WERI-Rb-1 (cell line): ENCODE results near the gene TRPM6.
"Not testable (repeated sequence)": the region's sequence is repeated elsewhere in the genome, so short reads cannot be mapped to it uniquely, and the experiment has no call there.

ENCODE experiments used
- DNase-seq: peaks from one replicate; pipeline ENCODE4 v3.0.0-alpha.2; 2020
- H3K27ac ChIP-seq: fragments of 250-450 bp; sonication (Bioruptor Pico); 2 replicates; pipeline ENCODE4 v1.5.1; 2020; ENCODE audit warnings: mild to moderate bottlenecking, moderate library complexity
- H3K27me3 ChIP-seq: fragments of 250-450 bp; sonication (Bioruptor Pico); 2 replicates; pipeline ENCODE4 v1.5.1; 2021; ENCODE audit warnings: mild to moderate bottlenecking, low read depth, moderate library complexity; ENCODE audit not compliant: insufficient read depth, severe bottlenecking
- H3K36me3 ChIP-seq: fragments of 250-450 bp; sonication (Bioruptor Pico); 2 replicates; pipeline ENCODE4 v1.5.1; 2020; ENCODE audit warnings: mild to moderate bottlenecking, moderate library complexity
- H3K4me3 ChIP-seq: 2 replicates; pipeline ENCODE4 v1.5.1; 2011; ENCODE audit warnings: low read depth, mild to moderate bottlenecking, control low read depth, low read length
- H3K9me3 ChIP-seq: fragments of 250-450 bp; sonication (Bioruptor Pico); 2 replicates; pipeline ENCODE4 v1.5.1; 2021; ENCODE audit warnings: mild to moderate bottlenecking, moderate library complexity; ENCODE audit not compliant: severe bottlenecking
- TF ChIP-seq, protein P1 (sequence below): IDR thresholded peaks from 2 replicates; pipeline ENCODE4 v1.5.1; 2011; ENCODE audit warnings: low read depth, mild to moderate bottlenecking, control low read depth, inconsistent platforms, low read length

Gene TRPM6

GRCh38 chr9:74855072-74855471 is 32.6 kb downstream of the TRPM6 start:
- TF ChIP-seq, protein P1, sequence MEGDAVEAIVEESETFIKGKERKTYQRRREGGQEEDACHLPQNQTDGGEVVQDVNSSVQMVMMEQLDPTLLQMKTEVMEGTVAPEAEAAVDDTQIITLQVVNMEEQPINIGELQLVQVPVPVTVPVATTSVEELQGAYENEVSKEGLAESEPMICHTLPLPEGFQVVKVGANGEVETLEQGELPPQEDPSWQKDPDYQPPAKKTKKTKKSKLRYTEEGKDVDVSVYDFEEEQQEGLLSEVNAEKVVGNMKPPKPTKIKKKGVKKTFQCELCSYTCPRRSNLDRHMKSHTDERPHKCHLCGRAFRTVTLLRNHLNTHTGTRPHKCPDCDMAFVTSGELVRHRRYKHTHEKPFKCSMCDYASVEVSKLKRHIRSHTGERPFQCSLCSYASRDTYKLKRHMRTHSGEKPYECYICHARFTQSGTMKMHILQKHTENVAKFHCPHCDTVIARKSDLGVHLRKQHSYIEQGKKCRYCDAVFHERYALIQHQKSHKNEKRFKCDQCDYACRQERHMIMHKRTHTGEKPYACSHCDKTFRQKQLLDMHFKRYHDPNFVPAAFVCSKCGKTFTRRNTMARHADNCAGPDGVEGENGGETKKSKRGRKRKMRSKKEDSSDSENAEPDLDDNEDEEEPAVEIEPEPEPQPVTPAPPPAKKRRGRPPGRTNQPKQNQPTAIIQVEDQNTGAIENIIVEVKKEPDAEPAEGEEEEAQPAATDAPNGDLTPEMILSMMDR: no peak
- no peaks in the 10 kb centered on the region for H3K9me3 ChIP-seq
- no peak for DNase-seq
- H3K4me3 ChIP-seq: no peak overlapping the region
- H3K36me3 ChIP-seq: no peaks in the 10 kb centered on the region
- no peak overlapping the region for H3K27ac ChIP-seq
- H3K27me3 ChIP-seq: no peaks in the 10 kb centered on the region

DNA sequence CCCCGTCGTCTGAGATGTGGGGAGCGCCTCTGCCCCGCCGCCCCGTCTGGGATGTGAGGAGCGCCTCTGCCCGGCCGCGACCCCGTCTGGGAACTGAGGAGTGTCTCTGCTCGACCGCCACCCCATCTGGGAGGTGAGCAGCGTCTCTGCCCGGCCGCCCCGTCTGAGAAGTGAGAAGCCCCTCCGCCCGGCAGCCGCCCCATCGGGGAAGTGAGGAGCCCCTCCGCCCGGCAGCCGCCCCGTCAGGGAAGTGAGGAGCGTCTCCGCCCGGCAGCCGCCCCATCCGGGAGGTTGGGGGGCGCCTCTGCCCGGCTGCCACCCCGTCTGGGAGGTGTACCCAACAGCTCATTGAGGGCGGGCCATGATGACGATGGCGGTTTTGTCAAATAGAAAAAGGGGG is 34.7 kb downstream of the TRPM6 start:
- H3K27ac ChIP-seq, H3K4me3 ChIP-seq, H3K36me3 ChIP-seq, H3K27me3 ChIP-seq, H3K9me3 ChIP-seq, DNase-seq: not testable (repeated sequence)

DNA sequence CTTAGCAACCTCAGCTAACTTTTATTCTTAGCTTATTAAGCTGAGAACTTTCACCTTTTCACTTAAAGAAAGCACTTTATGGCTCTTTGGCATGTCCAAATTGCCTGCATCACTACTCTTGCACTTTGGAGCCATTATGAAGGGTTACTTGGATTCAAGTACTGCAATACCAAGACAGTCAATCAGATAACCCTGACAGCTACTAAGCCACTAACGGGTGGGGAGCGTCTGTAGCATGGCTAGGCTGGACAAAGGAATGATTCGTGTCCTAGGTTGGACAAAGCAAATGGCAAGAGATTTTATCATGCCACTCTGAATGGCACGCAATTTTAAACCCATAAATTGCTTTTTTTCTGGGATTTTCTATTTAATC is 39.6 kb downstream of the TRPM6 start:
- H3K27me3 ChIP-seq: no peaks in the 10 kb centered on the region
- no peaks in the 10 kb centered on the region for H3K9me3 ChIP-seq
- DNase-seq: no peak
- no peak overlapping the region for H3K4me3 ChIP-seq
- TF ChIP-seq, protein P1: no peak
- H3K27ac ChIP-seq: no peak overlapping the region
- H3K36me3 ChIP-seq: no peaks in the 10 kb centered on the region

DNA sequence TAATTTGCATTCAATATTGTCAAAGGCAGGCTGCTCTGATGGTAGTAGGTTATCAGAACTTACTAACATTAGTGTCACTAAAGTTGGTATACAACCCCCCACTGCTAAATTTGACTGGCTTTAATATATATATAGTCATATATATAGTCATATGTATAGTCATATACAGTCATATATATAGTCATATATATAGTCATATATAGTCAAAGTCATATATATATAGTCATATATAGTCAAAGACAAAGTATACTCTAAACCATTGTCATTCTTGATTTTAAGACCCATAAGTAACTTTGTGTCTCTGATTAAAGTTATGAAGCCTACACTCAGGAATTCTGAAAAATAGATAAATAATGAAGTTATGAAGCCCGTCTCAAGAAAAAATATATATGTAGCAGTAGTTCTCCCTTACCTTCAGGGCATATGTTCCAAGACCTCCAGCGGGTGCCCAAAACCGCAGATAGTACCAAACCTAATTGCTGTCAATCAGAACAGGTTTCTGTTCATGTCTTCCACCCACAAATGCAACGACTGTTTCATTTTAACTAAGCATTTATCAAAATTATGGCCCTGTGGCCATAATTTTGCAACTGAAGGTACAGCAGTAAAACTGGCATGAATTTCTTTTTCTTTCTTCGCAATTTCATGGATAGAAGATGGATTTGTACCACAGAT is 40.1 kb downstream of the TRPM6 start:
- H3K9me3 ChIP-seq: no peaks in the 10 kb centered on the region
- H3K36me3 ChIP-seq: no peaks in the 10 kb centered on the region
- TF ChIP-seq, protein P1: no peak
- H3K27me3 ChIP-seq: no peaks in the 10 kb centered on the region
- H3K4me3 ChIP-seq: no peak overlapping the region
- no peak for DNase-seq
- H3K27ac ChIP-seq: no peak overlapping the region

DNA sequence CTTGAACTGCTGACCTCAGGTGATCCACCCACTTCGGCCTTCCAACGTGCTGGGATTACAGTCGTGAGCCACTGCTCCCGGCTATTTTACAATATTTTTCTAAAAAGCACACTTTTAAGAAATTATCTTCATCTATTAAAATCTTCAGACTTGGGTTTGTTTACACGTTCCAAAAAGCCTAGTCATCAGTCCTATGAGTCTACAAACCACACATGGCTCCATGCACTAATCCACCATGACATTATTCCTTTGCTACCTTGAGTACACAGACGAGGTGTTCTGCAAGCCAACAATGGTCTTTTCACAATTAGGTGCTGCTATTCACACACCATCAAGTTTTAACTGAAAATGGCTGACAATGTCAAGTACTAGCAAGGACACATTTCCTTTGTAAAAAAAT is 41.0 kb downstream of the TRPM6 start:
- TF ChIP-seq, protein P1: no peak
- Histone ChIP-seq H3K27me3 (no peaks in the 10 kb centered on the region), H3K36me3 (no peaks in the 10 kb centered on the region), H3K4me3 (no peak overlapping the region), H3K27ac (no peak overlapping the region), H3K9me3 (no peaks in the 10 kb centered on the region)
- no peak for DNase-seq

DNA sequence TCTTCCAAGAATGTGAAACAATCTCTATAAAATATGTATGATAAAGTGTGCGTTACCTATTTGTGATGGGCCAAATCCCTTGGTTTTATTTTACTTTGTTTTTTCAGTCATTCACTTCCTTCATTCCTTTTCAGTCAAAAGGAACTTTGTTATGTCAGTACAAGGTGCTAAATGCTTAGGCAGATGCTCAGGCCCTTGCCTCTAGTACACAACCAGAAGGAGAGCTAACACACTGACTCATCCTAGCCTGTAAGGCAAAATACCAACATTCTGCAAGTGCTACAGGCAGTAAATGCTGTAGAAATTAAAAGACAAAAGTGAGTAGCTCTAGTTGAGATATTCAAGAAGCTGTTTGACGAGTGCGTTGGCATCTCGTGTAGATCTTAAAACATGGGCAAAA is 49.4 kb downstream of the TRPM6 start:
- H3K36me3 ChIP-seq: no peaks in the 10 kb centered on the region
- H3K9me3 ChIP-seq: no peaks in the 10 kb centered on the region
- no peaks in the 10 kb centered on the region for H3K27me3 ChIP-seq
- no peak for DNase-seq
- H3K27ac ChIP-seq: no peak overlapping the region
- no peak overlapping the region for H3K4me3 ChIP-seq
- TF ChIP-seq, protein P1: no peak
